GM12878 (cell line): ENCODE results near the gene PLPP1. TPM values are rescaled to one million over a fixed set of nuclear protein-coding genes. Genes with fewer than 3 reads are reported as not detected.

ENCODE experiments used
- ASH2L ChIP-seq: fragments of 300-600, 200-600 bp; sonication (generic); IDR thresholded peaks from 2 replicates; pipeline ENCODE4 v1.6.1; 2017; ENCODE audit warnings: low read depth, mild to moderate bottlenecking, borderline replicate concordance
- ATF7 ChIP-seq: fragments of 450-650 bp; IDR thresholded peaks from 2 replicates; pipeline ENCODE4 v1.6.1; 2016; ENCODE audit warnings: low read depth, mild to moderate bottlenecking
- CREM ChIP-seq: IDR thresholded peaks from 2 replicates; pipeline ENCODE4 v1.6.1; 2014; ENCODE audit warnings: antibody characterized with exemption, low read depth
- LARP7 ChIP-seq: fragments of 450-650 bp; IDR thresholded peaks from 2 replicates; pipeline ENCODE4 v1.6.1; 2017; ENCODE audit warnings: mild to moderate bottlenecking
- POU2F2 ChIP-seq: IDR thresholded peaks from 3 replicates; pipeline ENCODE4 v1.6.1; 2011; ENCODE audit warnings: low read depth, mild to moderate bottlenecking, low read length, borderline replicate concordance
- SMAD1 ChIP-seq: fragments of 450-650 bp; IDR thresholded peaks from 2 replicates; pipeline ENCODE4 v1.6.1; 2018; ENCODE audit warnings: mild to moderate bottlenecking, low read depth; ENCODE audit not compliant: partially characterized antibody
- SUZ12 ChIP-seq: fragments of 200-600 bp; sonication (generic); IDR thresholded peaks from one replicate; pipeline ENCODE4 v1.6.1; 2018; ENCODE audit warnings: antibody characterized with exemption, mild to moderate bottlenecking; ENCODE audit not compliant: unreplicated experiment
- TARDBP ChIP-seq: IDR thresholded peaks from 2 replicates; pipeline ENCODE4 v1.6.1; 2016; ENCODE audit warnings: borderline replicate concordance
- polyA plus RNA-seq, 11 experiments: library from polyadenylated mRNA; depleted of rRNA in 4 of 11; unstranded in 6 of 11; stranded (reverse) in 5 of 11; fragments of >200 nt; fragmentation: Nextera tagmentation in 4 of 11; fragmentation: Illumina TruSeq in 1 of 11; extraction: Ambion mirVana in 4 of 11; extraction: Trizol in 1 of 11; gene quantifications; 1 replicate in 1 of 11; 2 replicates in 10 of 11; pipeline versions ENCODE4 v1.2.1 to v1.2.3, GENCODE V29; 2011 to 2016; ENCODE audit warnings: inconsistent platforms in 2 of 11, missing spikeins in 2 of 11, low read depth in 1 of 11
- total RNA-seq, 4 experiments: library from RNA; depleted of rRNA in 3 of 4; stranded (reverse); fragments of >200 nt in 3 of 4; fragmentation: Illumina TruSeq in 1 of 4; extraction: Trizol in 1 of 4; gene quantifications; 2 replicates each; pipeline versions ENCODE4 v1.2.1 to v1.2.3, GENCODE V29; 2013 to 2021
- TF ChIP-seq, protein P1 (sequence below): fragments of 450-650 bp; IDR thresholded peaks from 2 replicates; pipeline ENCODE4 v1.6.1; 2014; ENCODE audit warnings: mild to moderate bottlenecking
- TF ChIP-seq, protein P2 (sequence below), 3 experiments: IDR thresholded peaks in 2 of 3; conservative IDR thresholded peaks in 1 of 3; 2 replicates each; pipeline ENCODE4 v1.5.1; 2011; ENCODE audit warnings: low read depth in 3 of 3, low read length in 3 of 3, mild to moderate bottlenecking in 3 of 3, control low read depth in 2 of 3, moderate library complexity in 2 of 3, inconsistent platforms in 1 of 3, mixed read lengths in 1 of 3; ENCODE audit not compliant: control insufficient read depth in 2 of 3, insufficient read depth in 1 of 3; ENCODE audit errors: extremely low read depth in 1 of 3
- TF ChIP-seq, protein P3 (sequence below): fragments of 450-650 bp; IDR thresholded peaks from 2 replicates; pipeline ENCODE4 v1.6.1; 2016; ENCODE audit warnings: mild to moderate bottlenecking, moderate library complexity, borderline replicate concordance
- TF ChIP-seq, protein P4 (sequence below): fragments of 450-650 bp; IDR thresholded peaks from 2 replicates; pipeline ENCODE4 v1.6.1; 2017; ENCODE audit warnings: mild to moderate bottlenecking, moderate library complexity
- TF ChIP-seq, protein P5 (sequence below): fragments of 150-350 bp; IDR thresholded peaks from 2 replicates; pipeline ENCODE4 v1.6.1; 2014; ENCODE audit warnings: mild to moderate bottlenecking, low read depth, low read length

Gene PLPP1
- total and polyA plus RNA-seq, 10 of the 15 experiments (the other 5 are each of a cell fraction or from before 2014, with no cell fraction given), result 3.0 to 11.3 (median 8.1) TPM

DNA sequence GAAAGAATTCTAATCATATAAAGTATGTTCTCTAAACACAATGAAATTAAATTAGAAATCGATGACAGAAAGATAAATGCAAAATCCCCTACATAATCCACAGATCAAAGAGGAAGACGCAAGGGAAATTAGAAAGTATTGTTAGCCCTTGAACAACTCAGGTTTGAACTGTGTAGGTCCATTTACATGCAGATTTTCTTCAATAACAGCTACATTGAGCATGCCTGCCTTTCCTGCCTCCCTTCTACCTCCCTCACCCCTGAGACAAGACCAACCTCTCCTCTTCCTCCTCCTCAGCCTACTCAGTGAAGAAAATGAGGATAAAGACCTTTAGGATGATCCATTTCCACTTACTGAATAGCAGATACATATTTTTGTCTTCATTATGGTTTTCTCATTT, 75.2 kb downstream of the PLPP1 start (continued):
- TF ChIP-seq SMAD1, result no peak
- TF ChIP-seq ATF7, result no peak
- TF ChIP-seq, protein P1, sequence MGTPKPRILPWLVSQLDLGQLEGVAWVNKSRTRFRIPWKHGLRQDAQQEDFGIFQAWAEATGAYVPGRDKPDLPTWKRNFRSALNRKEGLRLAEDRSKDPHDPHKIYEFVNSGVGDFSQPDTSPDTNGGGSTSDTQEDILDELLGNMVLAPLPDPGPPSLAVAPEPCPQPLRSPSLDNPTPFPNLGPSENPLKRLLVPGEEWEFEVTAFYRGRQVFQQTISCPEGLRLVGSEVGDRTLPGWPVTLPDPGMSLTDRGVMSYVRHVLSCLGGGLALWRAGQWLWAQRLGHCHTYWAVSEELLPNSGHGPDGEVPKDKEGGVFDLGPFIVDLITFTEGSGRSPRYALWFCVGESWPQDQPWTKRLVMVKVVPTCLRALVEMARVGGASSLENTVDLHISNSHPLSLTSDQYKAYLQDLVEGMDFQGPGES, result no peak
- no peak for TF ChIP-seq SUZ12
- TF ChIP-seq TARDBP, result no peak
- TF ChIP-seq, protein P2, sequence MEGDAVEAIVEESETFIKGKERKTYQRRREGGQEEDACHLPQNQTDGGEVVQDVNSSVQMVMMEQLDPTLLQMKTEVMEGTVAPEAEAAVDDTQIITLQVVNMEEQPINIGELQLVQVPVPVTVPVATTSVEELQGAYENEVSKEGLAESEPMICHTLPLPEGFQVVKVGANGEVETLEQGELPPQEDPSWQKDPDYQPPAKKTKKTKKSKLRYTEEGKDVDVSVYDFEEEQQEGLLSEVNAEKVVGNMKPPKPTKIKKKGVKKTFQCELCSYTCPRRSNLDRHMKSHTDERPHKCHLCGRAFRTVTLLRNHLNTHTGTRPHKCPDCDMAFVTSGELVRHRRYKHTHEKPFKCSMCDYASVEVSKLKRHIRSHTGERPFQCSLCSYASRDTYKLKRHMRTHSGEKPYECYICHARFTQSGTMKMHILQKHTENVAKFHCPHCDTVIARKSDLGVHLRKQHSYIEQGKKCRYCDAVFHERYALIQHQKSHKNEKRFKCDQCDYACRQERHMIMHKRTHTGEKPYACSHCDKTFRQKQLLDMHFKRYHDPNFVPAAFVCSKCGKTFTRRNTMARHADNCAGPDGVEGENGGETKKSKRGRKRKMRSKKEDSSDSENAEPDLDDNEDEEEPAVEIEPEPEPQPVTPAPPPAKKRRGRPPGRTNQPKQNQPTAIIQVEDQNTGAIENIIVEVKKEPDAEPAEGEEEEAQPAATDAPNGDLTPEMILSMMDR (IDR thresholded peaks at IDR 0.05 in 2 of 3, conservative IDR thresholded peaks at IDR 0.05 in 1 of 3; ENCODE audit: control insufficient read depth in 2 of 3, extremely low read depth in 1 of 3, insufficient read depth in 1 of 3, low read depth in 3 of 3, low read length in 3 of 3), result no peak
- no peak for TF ChIP-seq LARP7
- TF ChIP-seq POU2F2, result no peak
- no peak for TF ChIP-seq CREM
- TF ChIP-seq, protein P3, sequence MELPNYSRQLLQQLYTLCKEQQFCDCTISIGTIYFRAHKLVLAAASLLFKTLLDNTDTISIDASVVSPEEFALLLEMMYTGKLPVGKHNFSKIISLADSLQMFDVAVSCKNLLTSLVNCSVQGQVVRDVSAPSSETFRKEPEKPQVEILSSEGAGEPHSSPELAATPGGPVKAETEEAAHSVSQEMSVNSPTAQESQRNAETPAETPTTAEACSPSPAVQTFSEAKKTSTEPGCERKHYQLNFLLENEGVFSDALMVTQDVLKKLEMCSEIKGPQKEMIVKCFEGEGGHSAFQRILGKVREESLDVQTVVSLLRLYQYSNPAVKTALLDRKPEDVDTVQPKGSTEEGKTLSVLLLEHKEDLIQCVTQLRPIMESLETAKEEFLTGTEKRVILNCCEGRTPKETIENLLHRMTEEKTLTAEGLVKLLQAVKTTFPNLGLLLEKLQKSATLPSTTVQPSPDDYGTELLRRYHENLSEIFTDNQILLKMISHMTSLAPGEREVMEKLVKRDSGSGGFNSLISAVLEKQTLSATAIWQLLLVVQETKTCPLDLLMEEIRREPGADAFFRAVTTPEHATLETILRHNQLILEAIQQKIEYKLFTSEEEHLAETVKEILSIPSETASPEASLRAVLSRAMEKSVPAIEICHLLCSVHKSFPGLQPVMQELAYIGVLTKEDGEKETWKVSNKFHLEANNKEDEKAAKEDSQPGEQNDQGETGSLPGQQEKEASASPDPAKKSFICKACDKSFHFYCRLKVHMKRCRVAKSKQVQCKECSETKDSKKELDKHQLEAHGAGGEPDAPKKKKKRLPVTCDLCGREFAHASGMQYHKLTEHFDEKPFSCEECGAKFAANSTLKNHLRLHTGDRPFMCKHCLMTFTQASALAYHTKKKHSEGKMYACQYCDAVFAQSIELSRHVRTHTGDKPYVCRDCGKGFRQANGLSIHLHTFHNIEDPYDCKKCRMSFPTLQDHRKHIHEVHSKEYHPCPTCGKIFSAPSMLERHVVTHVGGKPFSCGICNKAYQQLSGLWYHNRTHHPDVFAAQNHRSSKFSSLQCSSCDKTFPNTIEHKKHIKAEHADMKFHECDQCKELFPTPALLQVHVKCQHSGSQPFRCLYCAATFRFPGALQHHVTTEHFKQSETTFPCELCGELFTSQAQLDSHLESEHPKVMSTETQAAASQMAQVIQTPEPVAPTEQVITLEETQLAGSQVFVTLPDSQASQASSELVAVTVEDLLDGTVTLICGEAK, result no peak
- TF ChIP-seq, protein P4, sequence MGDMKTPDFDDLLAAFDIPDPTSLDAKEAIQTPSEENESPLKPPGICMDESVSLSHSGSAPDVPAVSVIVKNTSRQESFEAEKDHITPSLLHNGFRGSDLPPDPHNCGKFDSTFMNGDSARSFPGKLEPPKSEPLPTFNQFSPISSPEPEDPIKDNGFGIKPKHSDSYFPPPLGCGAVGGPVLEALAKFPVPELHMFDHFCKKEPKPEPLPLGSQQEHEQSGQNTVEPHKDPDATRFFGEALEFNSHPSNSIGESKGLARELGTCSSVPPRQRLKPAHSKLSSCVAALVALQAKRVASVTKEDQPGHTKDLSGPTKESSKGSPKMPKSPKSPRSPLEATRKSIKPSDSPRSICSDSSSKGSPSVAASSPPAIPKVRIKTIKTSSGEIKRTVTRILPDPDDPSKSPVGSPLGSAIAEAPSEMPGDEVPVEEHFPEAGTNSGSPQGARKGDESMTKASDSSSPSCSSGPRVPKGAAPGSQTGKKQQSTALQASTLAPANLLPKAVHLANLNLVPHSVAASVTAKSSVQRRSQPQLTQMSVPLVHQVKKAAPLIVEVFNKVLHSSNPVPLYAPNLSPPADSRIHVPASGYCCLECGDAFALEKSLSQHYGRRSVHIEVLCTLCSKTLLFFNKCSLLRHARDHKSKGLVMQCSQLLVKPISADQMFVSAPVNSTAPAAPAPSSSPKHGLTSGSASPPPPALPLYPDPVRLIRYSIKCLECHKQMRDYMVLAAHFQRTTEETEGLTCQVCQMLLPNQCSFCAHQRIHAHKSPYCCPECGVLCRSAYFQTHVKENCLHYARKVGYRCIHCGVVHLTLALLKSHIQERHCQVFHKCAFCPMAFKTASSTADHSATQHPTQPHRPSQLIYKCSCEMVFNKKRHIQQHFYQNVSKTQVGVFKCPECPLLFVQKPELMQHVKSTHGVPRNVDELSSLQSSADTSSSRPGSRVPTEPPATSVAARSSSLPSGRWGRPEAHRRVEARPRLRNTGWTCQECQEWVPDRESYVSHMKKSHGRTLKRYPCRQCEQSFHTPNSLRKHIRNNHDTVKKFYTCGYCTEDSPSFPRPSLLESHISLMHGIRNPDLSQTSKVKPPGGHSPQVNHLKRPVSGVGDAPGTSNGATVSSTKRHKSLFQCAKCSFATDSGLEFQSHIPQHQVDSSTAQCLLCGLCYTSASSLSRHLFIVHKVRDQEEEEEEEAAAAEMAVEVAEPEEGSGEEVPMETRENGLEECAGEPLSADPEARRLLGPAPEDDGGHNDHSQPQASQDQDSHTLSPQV, result no peak
- no peak for TF ChIP-seq ASH2L
- TF ChIP-seq, protein P5, sequence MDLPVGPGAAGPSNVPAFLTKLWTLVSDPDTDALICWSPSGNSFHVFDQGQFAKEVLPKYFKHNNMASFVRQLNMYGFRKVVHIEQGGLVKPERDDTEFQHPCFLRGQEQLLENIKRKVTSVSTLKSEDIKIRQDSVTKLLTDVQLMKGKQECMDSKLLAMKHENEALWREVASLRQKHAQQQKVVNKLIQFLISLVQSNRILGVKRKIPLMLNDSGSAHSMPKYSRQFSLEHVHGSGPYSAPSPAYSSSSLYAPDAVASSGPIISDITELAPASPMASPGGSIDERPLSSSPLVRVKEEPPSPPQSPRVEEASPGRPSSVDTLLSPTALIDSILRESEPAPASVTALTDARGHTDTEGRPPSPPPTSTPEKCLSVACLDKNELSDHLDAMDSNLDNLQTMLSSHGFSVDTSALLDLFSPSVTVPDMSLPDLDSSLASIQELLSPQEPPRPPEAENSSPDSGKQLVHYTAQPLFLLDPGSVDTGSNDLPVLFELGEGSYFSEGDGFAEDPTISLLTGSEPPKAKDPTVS, result no peak
- TF ChIP-seq, all 136 proteins: peak for 0
